Left lung (tissue), 10 donors: Measurements from ENCODE around the gene CEP85. TPM values are rescaled to one million over a fixed set of nuclear protein-coding genes. Genes with fewer than 3 reads are reported as not detected.
A peak's percentile ranks its signal among the peaks of the same experiment; 100 is the strongest.
"Not testable (repeated sequence)": the region's sequence is repeated elsewhere in the genome, so short reads cannot be mapped to it uniquely, and the experiment has no call there.

Experiments
- ATAC-seq: fragments of 200-7000 bp; cut with Tn5 transposase; one replicate; pipeline ENCODE4 v1.9.1; 2020; ENCODE audit warnings: moderate library complexity
- DNase-seq, 4 donors: peaks; one replicate each; pipeline ENCODE4 v3.0.0-alpha.2; 2013 to 2020
- H3K27ac ChIP-seq, 2 donors: fragments of 200-600 bp; sonication (generic) in 1 of 2; one replicate each; pipeline versions ENCODE4 v1.5.0 to v1.8.0; 2020 to 2021
- H3K27me3 ChIP-seq, 2 donors: fragments of 200-600 bp; sonication (generic) in 1 of 2; one replicate each; pipeline versions ENCODE4 v1.5.0 to v1.8.0; 2020 to 2021
- H3K36me3 ChIP-seq, 2 donors: fragments of 200-600 bp; sonication (generic) in 1 of 2; one replicate each; pipeline versions ENCODE4 v1.5.0 to v1.8.0; 2020 to 2021
- H3K4me1 ChIP-seq, 2 donors: fragments of 200-600 bp; one replicate each; pipeline ENCODE4 v1.8.0; 2021
- H3K4me3 ChIP-seq, 2 donors: fragments of 200-600 bp; sonication (generic) in 1 of 2; one replicate each; pipeline versions ENCODE4 v1.5.0 to v1.8.0; 2020 to 2021; ENCODE audit warnings: mild to moderate bottlenecking in 1 of 2
- H3K9me3 ChIP-seq, 2 donors: fragments of 200-600 bp; sonication (generic) in 1 of 2; one replicate each; pipeline versions ENCODE4 v1.5.0 to v1.8.0; 2020 to 2021
- intact Hi-C, 2 donors: fragments of 100-400 bp; cut with DNase I; formaldehyde crosslinking; loops; one replicate each; pipeline versions ENCODE4 v1.11.2 to v1.14.2; 2022
- polyA plus RNA-seq, 6 donors: library from polyadenylated mRNA; unstranded; fragments of 120-200 nt; gene quantifications; one replicate each; pipeline ENCODE4 v1.2.1, GENCODE V29; 2013; ENCODE audit not compliant: insufficient read length in 6 of 6
- total RNA-seq, 2 donors: library from RNA; stranded (reverse); fragmentation: NEBNext Ultra II Directional; extraction: Animal tissue kit (Norgen Biotek cat#: 25700); gene quantifications; one replicate each; pipeline ENCODE4 v1.2.1, GENCODE V29; 2021
- TF ChIP-seq, protein P1 (sequence below), 2 donors: fragments of 200-600 bp; sonication (generic) in 1 of 2; IDR thresholded peaks; one replicate each; pipeline versions ENCODE4 v1.5.0 to v1.8.0; 2021; ENCODE audit warnings: antibody characterized with exemption in 2 of 2
- donor health status: DM: no; HTN: yes; CAD: no.
- donor health status: DM: no; HTN: no; CAD: no.

The CEP85 gene
- total and polyA plus RNA-seq, 8 donors, result 12.1 to 24.8 (median 20.9) TPM

- ATAC-seq (peak; percentile 41), DNase-seq (peak in 2 of 4 donors; percentile 69 to 88)
- intact Hi-C loops, result no loop called here
- H3K4me1 ChIP-seq, result peaks cover 4 to 86% of the 10 kb centered on the region in 2 donors
- peaks cover 0 to 5% of the 10 kb centered on the region in 2 donors for H3K36me3 ChIP-seq
- H3K9me3 ChIP-seq, result no peaks in the 10 kb centered on the region
- H3K27ac ChIP-seq, result peak overlapping the region; percentile 67 to 98
- H3K27me3 ChIP-seq, result no peaks in the 10 kb centered on the region
- no peak overlapping the region for H3K4me3 ChIP-seq
- TF ChIP-seq, protein P1, sequence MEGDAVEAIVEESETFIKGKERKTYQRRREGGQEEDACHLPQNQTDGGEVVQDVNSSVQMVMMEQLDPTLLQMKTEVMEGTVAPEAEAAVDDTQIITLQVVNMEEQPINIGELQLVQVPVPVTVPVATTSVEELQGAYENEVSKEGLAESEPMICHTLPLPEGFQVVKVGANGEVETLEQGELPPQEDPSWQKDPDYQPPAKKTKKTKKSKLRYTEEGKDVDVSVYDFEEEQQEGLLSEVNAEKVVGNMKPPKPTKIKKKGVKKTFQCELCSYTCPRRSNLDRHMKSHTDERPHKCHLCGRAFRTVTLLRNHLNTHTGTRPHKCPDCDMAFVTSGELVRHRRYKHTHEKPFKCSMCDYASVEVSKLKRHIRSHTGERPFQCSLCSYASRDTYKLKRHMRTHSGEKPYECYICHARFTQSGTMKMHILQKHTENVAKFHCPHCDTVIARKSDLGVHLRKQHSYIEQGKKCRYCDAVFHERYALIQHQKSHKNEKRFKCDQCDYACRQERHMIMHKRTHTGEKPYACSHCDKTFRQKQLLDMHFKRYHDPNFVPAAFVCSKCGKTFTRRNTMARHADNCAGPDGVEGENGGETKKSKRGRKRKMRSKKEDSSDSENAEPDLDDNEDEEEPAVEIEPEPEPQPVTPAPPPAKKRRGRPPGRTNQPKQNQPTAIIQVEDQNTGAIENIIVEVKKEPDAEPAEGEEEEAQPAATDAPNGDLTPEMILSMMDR (IDR thresholded peaks at IDR 0.05), result no peak
Measured at GRCh38 chr1:26289158-26290059, 55.4 kb downstream of the CEP85 start.

DNA sequence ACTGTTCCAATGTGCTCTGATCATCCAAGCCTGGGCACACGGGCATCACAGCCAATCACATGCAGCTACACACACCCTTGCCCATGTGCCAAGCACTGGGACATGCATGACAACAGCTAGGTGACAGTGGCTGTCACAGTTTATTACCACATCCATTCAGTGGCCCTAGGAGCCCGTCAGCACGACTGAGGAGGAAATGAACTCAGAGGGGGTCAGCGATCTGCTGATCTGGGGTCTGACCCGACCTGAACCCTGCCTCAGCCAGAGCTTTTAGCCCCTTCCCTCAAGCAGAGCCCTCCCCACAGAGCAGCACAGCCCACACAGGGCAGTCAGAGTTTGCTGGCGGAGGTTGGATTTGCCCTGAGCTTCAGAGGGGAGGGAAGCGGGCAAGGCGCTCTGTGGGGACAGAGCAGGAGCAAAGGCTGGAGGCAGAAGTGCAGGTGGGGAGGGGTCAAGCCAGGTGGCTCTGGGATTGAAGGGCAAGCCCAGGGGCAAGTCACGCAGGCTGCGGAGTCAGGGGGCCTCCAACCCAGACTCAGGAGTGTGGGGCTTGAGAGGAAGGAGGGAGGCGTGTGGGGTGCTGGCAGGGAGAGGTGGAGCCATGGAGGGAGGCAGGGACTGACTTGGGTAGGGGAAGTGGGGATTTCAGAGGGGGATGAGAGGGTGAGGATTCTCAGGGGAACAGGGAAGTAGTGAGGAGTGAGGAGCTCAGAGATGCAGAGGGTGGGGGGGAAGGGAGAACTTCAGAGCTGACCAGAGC lies 56.3 kb downstream of the CEP85 start:
- no peak overlapping the region for H3K4me3 ChIP-seq
- DNase-seq, result no peak
- peak overlapping the region; percentile 67 to 98 for H3K27ac ChIP-seq
- no peaks in the 10 kb centered on the region for H3K27me3 ChIP-seq
- H3K36me3 ChIP-seq, result peaks cover 0 to 4% of the 10 kb centered on the region in 2 donors
- H3K9me3 ChIP-seq, result no peaks in the 10 kb centered on the region
- peak; percentile 30 for ATAC-seq
- TF ChIP-seq, protein P1 (IDR thresholded peaks at IDR 0.05), result no peak
- intact Hi-C loops, result no loop called here
- H3K4me1 ChIP-seq, result peaks cover 0 to 77% of the 10 kb centered on the region in 2 donors

- no peak for DNase-seq
- Histone ChIP-seq H3K27ac (peak overlapping the region; percentile 26 to 98), H3K36me3 (peaks cover 0 to 7% of the 10 kb centered on the region in 2 donors), H3K4me3 (no peak overlapping the region), H3K9me3 (no peaks in the 10 kb centered on the region), H3K27me3 (no peaks in the 10 kb centered on the region), H3K4me1 (peaks cover 0 to 71% of the 10 kb centered on the region in 2 donors)
- no peak for ATAC-seq
- TF ChIP-seq, protein P1 (IDR thresholded peaks at IDR 0.05), result no peak
- intact Hi-C loops, result no loop called here
Measured at GRCh38 chr1:26290882-26291261, 56.9 kb downstream of the CEP85 start.

DNA sequence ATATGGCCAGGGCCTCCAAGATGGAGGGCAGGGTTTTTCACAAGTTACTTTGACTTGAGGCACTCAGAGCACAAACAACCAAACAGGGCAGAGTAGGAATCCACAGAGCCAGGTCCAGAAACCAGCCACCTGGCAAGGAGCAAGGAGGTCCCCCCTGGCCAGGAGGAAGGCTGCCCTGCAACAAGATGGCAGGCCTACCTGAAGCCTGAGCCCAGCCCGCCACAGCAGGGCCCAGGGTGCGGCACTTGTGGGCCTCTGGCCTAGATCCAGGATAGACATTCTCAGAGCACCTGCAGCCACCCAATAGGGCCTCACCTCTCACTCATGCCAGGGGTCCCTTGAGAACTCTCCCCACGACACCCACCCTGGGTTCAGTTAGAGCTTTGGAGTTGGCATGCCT lies 57.4 kb downstream of the CEP85 start:
- DNase-seq (no peak), ATAC-seq (no peak)
- peaks cover 0 to 12% of the 10 kb centered on the region in 2 donors for H3K36me3 ChIP-seq
- no peak overlapping the region for H3K4me3 ChIP-seq
- no peaks in the 10 kb centered on the region for H3K9me3 ChIP-seq
- H3K27ac ChIP-seq, result peak overlapping the region in 1 of 2 donors; percentile 98
- no peaks in the 10 kb centered on the region for H3K27me3 ChIP-seq
- TF ChIP-seq, protein P1 (IDR thresholded peaks at IDR 0.05), result no peak
- intact Hi-C loops, result no loop called here
- peaks cover 0 to 65% of the 10 kb centered on the region in 2 donors for H3K4me1 ChIP-seq

DNA sequence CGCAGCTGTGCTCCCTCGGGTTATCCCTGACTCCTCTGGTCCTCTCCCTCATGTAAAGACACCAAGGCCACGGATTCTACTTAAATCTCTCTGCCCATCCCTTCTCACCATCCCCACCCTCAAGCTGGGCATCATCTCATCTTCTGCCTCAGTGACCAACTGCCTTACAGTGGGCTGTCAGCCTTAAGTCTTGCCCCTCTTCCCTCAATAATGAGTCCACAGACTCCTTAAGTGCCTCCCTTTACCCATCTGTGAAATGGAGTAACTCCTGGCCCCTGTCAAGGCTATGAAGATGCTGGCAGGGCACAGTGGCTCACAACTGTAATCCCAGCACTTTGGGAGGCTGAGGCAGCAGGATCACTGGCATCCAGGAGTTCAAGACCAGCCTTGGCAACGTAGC lies 57.9 kb downstream of the CEP85 start:
- Histone ChIP-seq H3K4me3 (no peak overlapping the region), H3K27me3 (no peaks in the 10 kb centered on the region), H3K4me1 (peaks cover 0 to 60% of the 10 kb centered on the region in 2 donors), H3K36me3 (peaks cover 0 to 18% of the 10 kb centered on the region in 2 donors), H3K9me3 (no peaks in the 10 kb centered on the region), H3K27ac (peak overlapping the region in 1 of 2 donors; percentile 98)
- DNase-seq (no peak), ATAC-seq (no peak)
- intact Hi-C loops, result no loop called here
- TF ChIP-seq, protein P1 (IDR thresholded peaks at IDR 0.05), result no peak

- intact Hi-C loops, DNase-seq, H3K27ac ChIP-seq, H3K4me3 ChIP-seq, ATAC-seq, H3K27me3 ChIP-seq, H3K9me3 ChIP-seq: not testable (repeated sequence)
- H3K36me3 ChIP-seq, result peaks cover 0 to 24% of the 10 kb centered on the region in 2 donors
- H3K4me1 ChIP-seq, result peaks cover 0 to 55% of the 10 kb centered on the region in 2 donors
Measured at GRCh38 chr1:26292735-26293134, 58.7 kb downstream of the CEP85 start.
